HFFc6 (cell line): ENCODE data around the gene TMCO4. TPM values are rescaled to one million over a fixed set of nuclear protein-coding genes. Genes with fewer than 3 reads are reported as not detected.

ENCODE experiments used
- DNase-seq: peaks from one replicate; pipeline ENCODE4 v3.0.0-alpha.2; 2018
- H3K27ac Mint-ChIP-seq: 2 replicates; pipeline ENCODE4 v1.8.0; 2020; ENCODE audit warnings: mild to moderate bottlenecking, mixed read lengths
- H3K27me3 Mint-ChIP-seq: 2 replicates; pipeline ENCODE4 v1.8.0; 2021; ENCODE audit warnings: mild to moderate bottlenecking, moderate library complexity, mixed read lengths; ENCODE audit not compliant: insufficient read depth
- H3K36me3 Mint-ChIP-seq: 2 replicates; pipeline ENCODE4 v1.8.0; 2021; ENCODE audit warnings: low read depth, mixed read lengths
- H3K4me1 Mint-ChIP-seq: 2 replicates; pipeline ENCODE4 v1.8.0; 2020; ENCODE audit warnings: low read depth, mixed read lengths
- H3K4me3 Mint-ChIP-seq: 2 replicates; pipeline ENCODE4 v1.8.0; 2020; ENCODE audit warnings: mild to moderate bottlenecking, moderate library complexity, mixed read lengths
- H3K9me3 Mint-ChIP-seq: 2 replicates; pipeline ENCODE4 v1.8.0; 2020; ENCODE audit warnings: mild to moderate bottlenecking, mixed read lengths
- total RNA-seq, 6 experiments: library from RNA; stranded (reverse); fragmentation: NEBNext Ultra II Directional; extraction: Animal tissue kit (Norgen Biotek cat#: 25700); gene quantifications; 2 replicates in 1 of 6; 3 replicates in 5 of 6; pipeline ENCODE4 v1.2.3, GENCODE V29; 2021
- TF ChIP-seq, protein P1 (sequence below): fragments of 200-600 bp; sonication (generic); IDR thresholded peaks from 2 replicates; pipeline ENCODE4 v1.5.0; 2021; ENCODE audit warnings: antibody characterized with exemption, mild to moderate bottlenecking

Gene TMCO4
- total RNA-seq, 6 experiments from 2014 or later = 17.4 to 30.6 (median 27.8) TPM

DNA sequence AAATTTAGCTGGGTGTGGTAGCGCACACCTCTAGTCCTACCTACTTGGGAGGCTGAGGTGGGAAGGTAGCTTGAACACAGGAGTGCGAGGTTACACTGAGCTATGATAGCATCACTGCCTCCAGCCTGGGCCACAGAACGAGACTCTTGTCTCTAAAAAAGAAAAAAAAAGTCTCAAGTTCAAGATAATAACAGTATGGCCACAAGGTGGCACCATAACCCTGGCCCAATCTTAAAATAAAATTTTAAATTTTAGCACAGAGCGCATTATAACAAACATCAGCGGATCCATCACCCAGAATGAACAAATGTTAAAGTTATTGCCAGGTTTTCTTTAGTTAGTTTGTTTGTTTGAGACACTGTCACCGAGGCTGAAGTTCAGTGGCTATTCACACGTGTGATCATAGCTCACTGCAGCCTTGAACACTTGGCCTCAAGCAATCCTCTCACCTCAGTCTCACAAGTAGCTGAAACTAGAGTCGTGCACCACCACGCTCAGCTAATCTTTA is 137.9 kb downstream of the TMCO4 start:
- Mint-ChIP-seq H3K27me3 (peaks cover 28% of the 10 kb centered on the region), H3K27ac (no peak overlapping the region)

DNA sequence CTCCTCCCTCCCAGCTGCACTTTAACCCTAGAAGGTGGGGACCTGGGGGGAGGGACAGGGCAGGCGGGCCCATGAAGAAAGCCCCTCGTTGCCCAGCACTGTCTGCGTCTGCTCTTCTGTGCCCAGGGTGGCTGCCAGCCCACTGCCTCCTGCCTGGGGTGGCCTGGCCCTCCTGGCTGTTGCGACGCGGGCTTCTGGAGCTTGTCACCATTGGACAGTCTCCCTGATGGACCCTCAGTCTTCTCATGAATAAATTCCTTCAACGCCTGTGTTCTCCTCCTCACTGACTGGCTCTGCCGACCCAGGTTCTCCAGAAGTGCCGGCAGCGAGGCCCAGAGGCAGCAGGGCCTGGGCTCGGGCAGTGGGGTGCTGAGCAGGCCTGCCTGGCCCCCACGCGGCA is 141.5 kb downstream of the TMCO4 start:
- H3K9me3 Mint-ChIP-seq = no peaks in the 10 kb centered on the region

More for the DNA sequence above, 137.9 kb downstream of the TMCO4 start:
- H3K36me3 Mint-ChIP-seq = no peaks in the 10 kb centered on the region; the same call in 1 of the 2 replicates
- H3K9me3 Mint-ChIP-seq = no peaks in the 10 kb centered on the region
- DNase-seq = peak; percentile 35
- peaks cover 33% of the 10 kb centered on the region for H3K4me1 Mint-ChIP-seq
- TF ChIP-seq, protein P1, sequence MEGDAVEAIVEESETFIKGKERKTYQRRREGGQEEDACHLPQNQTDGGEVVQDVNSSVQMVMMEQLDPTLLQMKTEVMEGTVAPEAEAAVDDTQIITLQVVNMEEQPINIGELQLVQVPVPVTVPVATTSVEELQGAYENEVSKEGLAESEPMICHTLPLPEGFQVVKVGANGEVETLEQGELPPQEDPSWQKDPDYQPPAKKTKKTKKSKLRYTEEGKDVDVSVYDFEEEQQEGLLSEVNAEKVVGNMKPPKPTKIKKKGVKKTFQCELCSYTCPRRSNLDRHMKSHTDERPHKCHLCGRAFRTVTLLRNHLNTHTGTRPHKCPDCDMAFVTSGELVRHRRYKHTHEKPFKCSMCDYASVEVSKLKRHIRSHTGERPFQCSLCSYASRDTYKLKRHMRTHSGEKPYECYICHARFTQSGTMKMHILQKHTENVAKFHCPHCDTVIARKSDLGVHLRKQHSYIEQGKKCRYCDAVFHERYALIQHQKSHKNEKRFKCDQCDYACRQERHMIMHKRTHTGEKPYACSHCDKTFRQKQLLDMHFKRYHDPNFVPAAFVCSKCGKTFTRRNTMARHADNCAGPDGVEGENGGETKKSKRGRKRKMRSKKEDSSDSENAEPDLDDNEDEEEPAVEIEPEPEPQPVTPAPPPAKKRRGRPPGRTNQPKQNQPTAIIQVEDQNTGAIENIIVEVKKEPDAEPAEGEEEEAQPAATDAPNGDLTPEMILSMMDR = peak; percentile 95
- H3K4me3 Mint-ChIP-seq = no peak overlapping the region

DNA sequence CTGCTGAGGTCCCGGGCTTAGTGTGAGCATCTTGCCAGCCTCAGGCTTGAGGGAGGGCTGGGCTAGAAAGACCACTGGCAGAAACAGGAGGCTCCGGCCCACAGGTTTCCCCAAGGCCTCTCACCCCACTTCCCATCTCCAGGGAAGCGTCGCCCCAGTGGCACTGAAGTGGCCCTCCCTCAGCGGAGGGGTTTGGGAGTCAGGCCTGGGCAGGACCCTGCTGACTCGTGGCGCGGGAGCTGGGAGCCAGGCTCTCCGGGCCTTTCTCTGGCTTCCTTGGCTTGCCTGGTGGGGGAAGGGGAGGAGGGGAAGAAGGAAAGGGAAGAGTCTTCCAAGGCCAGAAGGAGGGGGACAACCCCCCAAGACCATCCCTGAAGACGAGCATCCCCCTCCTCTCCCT is 142.2 kb downstream of the TMCO4 start:
- DNase-seq = no peak
- H3K4me3 Mint-ChIP-seq = no peak overlapping the region
- peaks cover 5% of the 10 kb centered on the region; the same call in 1 of the 2 replicates for H3K36me3 Mint-ChIP-seq
- H3K27ac Mint-ChIP-seq = no peak overlapping the region
- peaks cover 4% of the 10 kb centered on the region for H3K27me3 Mint-ChIP-seq
- peaks cover 51% of the 10 kb centered on the region for H3K4me1 Mint-ChIP-seq
- no peaks in the 10 kb centered on the region for H3K9me3 Mint-ChIP-seq
- TF ChIP-seq, protein P1 = no peak

More for the DNA sequence above, 141.5 kb downstream of the TMCO4 start:
- Mint-ChIP-seq H3K4me3 (no peak overlapping the region), H3K4me1 (peaks cover 50% of the 10 kb centered on the region), H3K27me3 (peaks cover 8% of the 10 kb centered on the region), H3K36me3 (peaks cover 5% of the 10 kb centered on the region; the same call in 1 of the 2 replicates), H3K27ac (0 out of 2 replicates have a peak overlapping the region, but pooled peaks have one; percentile 13)
- no peak for DNase-seq
- TF ChIP-seq, protein P1 = no peak

DNA sequence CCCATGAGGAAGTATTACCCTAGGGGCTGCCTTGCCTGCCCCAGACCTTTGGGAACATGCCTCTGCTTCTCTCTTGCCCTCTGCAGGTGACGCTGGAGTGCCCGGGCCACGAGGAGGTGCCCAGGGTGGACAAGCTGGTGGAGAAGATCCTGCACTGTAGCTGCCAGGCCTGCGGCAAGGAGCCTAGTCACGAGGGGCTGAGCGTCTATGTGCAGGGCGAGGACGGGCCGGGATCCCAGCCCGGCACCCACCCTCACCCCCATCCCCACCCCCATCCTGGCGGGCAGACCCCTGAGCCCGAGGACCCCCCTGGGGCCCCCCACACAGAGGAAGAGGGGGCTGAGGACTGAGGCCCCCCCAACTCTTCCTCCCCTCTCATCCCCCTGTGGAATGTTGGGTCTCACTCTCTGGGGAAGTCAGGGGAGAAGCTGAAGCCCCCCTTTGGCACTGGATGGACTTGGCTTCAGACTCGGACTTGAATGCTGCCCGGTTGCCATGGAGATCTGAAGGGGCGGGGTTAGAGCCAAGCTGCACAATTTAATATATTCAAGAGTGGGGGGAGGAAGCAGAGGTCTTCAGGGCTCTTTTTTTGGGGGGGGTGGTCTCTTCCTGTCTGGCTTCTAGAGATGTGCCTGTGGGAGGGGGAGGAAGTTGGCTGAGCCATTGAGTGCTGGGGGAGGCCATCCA is 142.8 kb downstream of the TMCO4 start:
- DNase-seq = no peak
- no peaks in the 10 kb centered on the region for H3K9me3 Mint-ChIP-seq
- H3K36me3 Mint-ChIP-seq = peaks cover 5% of the 10 kb centered on the region; the same call in 1 of the 2 replicates
- peaks cover 57% of the 10 kb centered on the region for H3K4me1 Mint-ChIP-seq
- no peak overlapping the region for H3K27ac Mint-ChIP-seq
- TF ChIP-seq, protein P1 = no peak
- peaks cover 3% of the 10 kb centered on the region for H3K27me3 Mint-ChIP-seq
- H3K4me3 Mint-ChIP-seq = no peak overlapping the region

DNA sequence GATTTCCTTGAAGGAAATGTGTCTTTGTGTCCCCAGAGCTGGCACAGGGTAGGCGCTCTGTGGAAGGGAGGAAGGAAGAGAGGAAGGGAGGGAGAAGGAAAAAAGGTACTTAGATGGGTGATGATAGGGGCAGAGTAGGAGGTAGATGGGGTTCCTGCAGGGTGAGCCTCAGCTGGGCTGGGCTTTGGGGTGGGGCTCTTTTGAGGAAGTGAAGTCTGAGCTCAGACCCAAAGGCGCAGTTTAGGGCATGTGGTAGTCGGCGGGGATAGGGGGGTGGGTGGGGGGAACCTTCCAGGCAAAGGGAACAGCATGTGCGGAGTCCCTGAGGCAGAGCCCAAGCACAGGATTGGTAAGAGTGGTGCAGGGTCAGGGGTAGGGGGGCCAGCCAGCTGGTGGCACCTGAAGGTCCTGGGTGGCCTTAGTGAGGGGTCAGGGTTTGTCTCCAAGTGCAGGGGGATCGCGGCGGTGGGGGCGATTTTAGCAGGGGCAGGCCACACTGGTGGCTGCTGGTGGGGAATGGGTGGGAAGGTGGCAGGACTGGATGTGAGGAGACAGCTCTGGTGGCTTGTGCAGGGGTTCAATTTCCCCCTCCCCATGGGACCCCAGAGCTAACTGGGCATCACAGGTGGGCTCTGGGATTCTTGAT is 143.5 kb downstream of the TMCO4 start:
- Mint-ChIP-seq H3K27ac (no peak overlapping the region), H3K9me3 (no peaks in the 10 kb centered on the region), H3K27me3 (peaks cover 2% of the 10 kb centered on the region; the same call in 1 of the 2 replicates), H3K4me1 (peaks cover 58% of the 10 kb centered on the region), H3K36me3 (peaks cover 5% of the 10 kb centered on the region; the same call in 1 of the 2 replicates), H3K4me3 (no peak overlapping the region)
- TF ChIP-seq, protein P1 = no peak
- DNase-seq = no peak
